MCF 10A (cell line): Measurements from ENCODE around the gene HYAL1. TPM values are rescaled to one million over a fixed set of nuclear protein-coding genes. Genes with fewer than 3 reads are reported as not detected.

ENCODE experiments used
- BruUV-seq: library from RNA; stranded (reverse); fragments of 400-500 nt; replicated peaks from 2 replicates; lab custom pipeline; 2021; lab: Mats Ljungman, UMichigan
- CTCF ChIA-PET: fragments of 300-600 bp; sonication (Branson Sonifier 250); formaldehyde crosslinking; extraction: SDS; loops from one replicate; lab custom pipeline; 2021; ENCODE audit warnings: antibody characterized with exemption, inconsistent platforms; lab: Yijun Ruan, JAX
- POLR2A ChIA-PET: fragments of 300-600, 350-650 bp; sonication (Branson Sonifier 250); formaldehyde crosslinking; extraction: SDS; loops from one replicate; lab custom pipeline; 2020; ENCODE audit warnings: antibody characterized with exemption, inconsistent platforms; lab: Yijun Ruan, JAX
- DNase-seq: peaks from one replicate; pipeline ENCODE4 v3.0.0-alpha.2; 2018; ENCODE audit not compliant: unreplicated experiment
- H3K27ac Mint-ChIP-seq: one replicate; pipeline ENCODE4 v1.8.0; 2022; ENCODE audit warnings: mild to moderate bottlenecking, low read depth, mixed read lengths; ENCODE audit not compliant: unreplicated experiment
- H3K27me3 Mint-ChIP-seq: one replicate; pipeline ENCODE4 v1.8.0; 2022; ENCODE audit warnings: mixed read lengths; ENCODE audit not compliant: insufficient read depth, unreplicated experiment
- H3K36me3 Mint-ChIP-seq: one replicate; pipeline ENCODE4 v1.8.0; 2022; ENCODE audit warnings: mild to moderate bottlenecking, moderate library complexity, mixed read lengths; ENCODE audit not compliant: insufficient read depth, unreplicated experiment
- H3K4me1 Mint-ChIP-seq: one replicate; pipeline ENCODE4 v1.8.0; 2022; ENCODE audit warnings: mixed read lengths; ENCODE audit not compliant: insufficient read depth, unreplicated experiment
- H3K4me3 Mint-ChIP-seq: one replicate; pipeline ENCODE4 v1.8.0; 2022; ENCODE audit warnings: mild to moderate bottlenecking, moderate library complexity, mixed read lengths; ENCODE audit not compliant: unreplicated experiment
- H3K9me3 Mint-ChIP-seq: one replicate; pipeline ENCODE4 v1.8.0; 2022; ENCODE audit warnings: mixed read lengths; ENCODE audit not compliant: unreplicated experiment
- CTCF ChIP-seq: fragments of 200-600 bp; IDR thresholded peaks from one replicate; pipeline ENCODE4 v1.8.0; 2022; ENCODE audit warnings: antibody characterized with exemption, mild to moderate bottlenecking; ENCODE audit not compliant: unreplicated experiment
- intact Hi-C: fragments of 100-400 bp; cut with micrococcal nuclease; formaldehyde crosslinking; loops from 2 replicates; pipeline ENCODE4 v1.14.1; 2022
- total RNA-seq: library from RNA; stranded (reverse); gene quantifications from 2 replicates; pipeline ENCODE4 v1.2.3, GENCODE V29; 2022

Gene HYAL1
- total RNA-seq, 1 experiment from 2014 or later: 0.70 TPM

DNA sequence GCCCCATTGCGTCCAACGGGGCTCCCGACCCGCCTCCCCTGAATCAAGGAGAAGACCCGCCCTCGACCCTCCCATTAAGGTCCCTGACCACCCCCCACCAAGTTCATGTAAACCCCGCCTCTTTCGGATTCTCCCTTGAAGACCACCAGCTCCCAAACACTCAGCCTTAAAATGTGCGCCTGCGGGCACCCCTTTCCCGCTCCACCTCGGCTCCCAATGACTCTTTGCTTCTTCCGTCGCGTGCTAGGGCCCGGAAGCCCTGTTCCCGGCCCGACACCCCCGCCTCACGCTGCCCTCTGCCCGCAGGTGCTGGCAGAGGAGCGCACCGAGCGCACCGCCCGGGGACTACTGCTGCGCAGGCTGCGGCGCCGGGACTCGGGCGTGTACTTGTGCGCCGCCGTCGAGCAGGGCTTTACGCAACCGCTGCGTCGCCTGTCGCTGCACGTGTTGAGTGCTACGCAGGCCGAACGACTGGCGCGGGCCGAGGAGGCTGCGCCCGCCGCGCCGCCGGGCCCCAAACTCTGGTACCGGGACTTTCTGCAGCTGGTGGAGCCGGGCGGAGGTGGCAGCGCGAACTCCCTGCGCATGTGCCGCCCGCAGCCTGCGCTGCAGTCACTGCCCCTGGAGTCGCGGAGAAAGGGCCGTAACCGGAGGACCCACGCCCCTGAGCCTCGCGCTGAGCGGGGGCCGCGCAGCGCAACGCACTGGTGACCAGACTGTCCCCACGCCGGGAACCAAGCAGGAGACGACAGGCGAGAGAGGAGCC is 27.2 kb downstream of the HYAL1 start:
- CTCF ChIA-PET: interaction anchor here (0.5 to 1.1 kb wide), 3 partner anchors 41 to 424 kb away, joined by 3 to 4 read pairs (median 3); no protein-coding TSS in a partner anchor

DNA sequence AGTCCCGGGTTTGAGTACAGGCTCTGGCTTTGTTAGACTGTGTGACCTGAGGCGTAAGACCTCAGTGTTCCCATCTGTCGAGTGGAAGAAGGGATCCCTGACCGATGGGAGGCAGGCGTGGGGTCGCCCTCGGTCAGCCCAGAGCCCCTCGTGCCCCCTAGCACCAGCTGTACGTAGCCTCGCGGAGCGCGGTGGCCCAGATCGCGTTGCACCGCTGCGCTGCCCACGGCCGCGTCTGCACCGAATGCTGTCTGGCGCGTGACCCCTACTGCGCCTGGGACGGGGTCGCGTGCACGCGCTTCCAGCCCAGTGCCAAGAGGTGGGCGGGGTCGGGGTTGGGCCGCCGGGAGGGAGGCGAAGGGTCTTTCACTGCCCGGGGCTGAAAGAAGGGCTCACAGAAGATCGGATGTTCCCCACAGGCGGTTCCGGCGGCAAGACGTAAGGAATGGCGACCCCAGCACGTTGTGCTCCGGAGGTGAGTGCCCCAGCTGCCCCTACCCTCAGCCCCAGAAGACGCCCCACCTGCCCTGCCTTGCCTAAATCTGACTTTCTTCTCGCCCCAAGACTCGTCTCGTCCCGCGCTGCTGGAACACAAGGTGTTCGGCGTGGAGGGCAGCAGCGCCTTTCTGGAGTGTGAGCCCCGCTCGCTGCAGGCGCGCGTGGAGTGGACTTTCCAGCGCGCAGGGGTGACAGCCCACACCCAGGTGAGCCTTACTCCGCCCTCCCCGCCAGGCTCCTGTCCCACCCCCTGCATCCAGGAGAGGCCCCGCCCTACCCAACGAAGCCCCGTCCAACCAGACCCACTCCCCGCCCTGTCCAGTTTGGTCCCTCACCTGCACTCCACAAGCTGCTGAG is 28.0 kb downstream of the HYAL1 start:
- Mint-ChIP-seq H3K4me1 (peaks cover 23% of the 10 kb centered on the region), H3K27me3 (no peaks in the 10 kb centered on the region), H3K27ac (no peak overlapping the region), H3K36me3 (peaks cover 19% of the 10 kb centered on the region), H3K4me3 (no peak overlapping the region), H3K9me3 (no peaks in the 10 kb centered on the region)
- intact Hi-C loops: no loop called here
- no TSS peak for BruUV-seq
- POLR2A ChIA-PET: interaction anchor here (0.5 to 1.4 kb wide), 5 partner anchors 14 to 64 kb away, joined by 3 to 7 read pairs (median 3); partner anchors contain the start of genes GNAI2 and IFRD2
- DNase-seq: no peak
- CTCF ChIA-PET: interaction anchor here (0.6 to 1.7 kb wide), 18 partner anchors 9 to 1227 kb away, joined by 3 to 11 read pairs (median 4); no protein-coding TSS in a partner anchor
- TF ChIP-seq CTCF: no peak

More for the DNA sequence above, 27.2 kb downstream of the HYAL1 start:
- TF ChIP-seq CTCF: no peak
- Mint-ChIP-seq H3K36me3 (peaks cover 19% of the 10 kb centered on the region), H3K27me3 (no peaks in the 10 kb centered on the region), H3K4me1 (peaks cover 20% of the 10 kb centered on the region), H3K9me3 (no peaks in the 10 kb centered on the region), H3K27ac (no peak overlapping the region), H3K4me3 (no peak overlapping the region)
- POLR2A ChIA-PET: interaction anchor here (1.0 to 1.4 kb wide), 2 partner anchors 16 to 40 kb away, joined by 3 read pairs; partner anchors contain the start of genes GNAI2 and IFRD2
- BruUV-seq: no TSS peak
- intact Hi-C loops: no loop called here
- DNase-seq: no peak

- DNase-seq: peak; percentile 78
- no peak overlapping the region for H3K27ac Mint-ChIP-seq
- TF ChIP-seq CTCF: peak; percentile 77
- no TSS peak for BruUV-seq
- H3K36me3 Mint-ChIP-seq: peaks cover 19% of the 10 kb centered on the region
- CTCF ChIA-PET: interaction anchor here (0.5 to 1.7 kb wide), 17 partner anchors 10 to 1228 kb away, joined by 3 to 11 read pairs (median 4); no protein-coding TSS in a partner anchor
- no peak overlapping the region for H3K4me3 Mint-ChIP-seq
- no peaks in the 10 kb centered on the region for H3K9me3 Mint-ChIP-seq
- POLR2A ChIA-PET: interaction anchor here (0.5 to 1.4 kb wide), 3 partner anchors 14 to 39 kb away, joined by 3 to 7 read pairs (median 3); partner anchors contain the start of gene IFRD2
- intact Hi-C loops: loop anchor here (1.0 to 5.0 kb wide), 2 partner anchors 50 to 152 kb away; no protein-coding TSS in a partner anchor
- no peaks in the 10 kb centered on the region for H3K27me3 Mint-ChIP-seq
- peaks cover 30% of the 10 kb centered on the region for H3K4me1 Mint-ChIP-seq
These were observed 28.8 kb downstream of the HYAL1 start for GRCh38 chr3:50274371-50275104.
